ENCODE data around the gene ID3. TPM values are rescaled to one million over a fixed set of nuclear protein-coding genes. Genes with fewer than 3 reads are reported as not detected.

Gene ID3
- total RNA-seq, 1 donor from 2014 or later = 10.8 TPM

GRCh38 chr1:23530087-23530746 lies 29.1 kb downstream of the ID3 start:
- intact Hi-C loops (cut with micrococcal nuclease) = loop anchor here (2.0 to 5.0 kb wide), 2 partner anchors 25 to 212 kb away; partner anchors contain the start of gene ELOA

- intact Hi-C loops (cut with micrococcal nuclease) = loop anchor here (2.0 to 10.0 kb wide), 4 partner anchors 25 to 213 kb away; partner anchors contain the start of genes ELOA and TCEA3
Measured at GRCh38 chr1:23529146-23530086, 29.9 kb downstream of the ID3 start.

GRCh38 chr1:23528250-23528978 lies 30.9 kb downstream of the ID3 start:
- intact Hi-C loops (cut with micrococcal nuclease) = loop anchor here (1.0 to 10.0 kb wide), 5 partner anchors 31 to 186 kb away; partner anchors contain the start of genes ASAP3 and TCEA3

GRCh38 chr1:23527900-23528249 lies 31.4 kb downstream of the ID3 start:
- intact Hi-C loops (cut with micrococcal nuclease) = loop anchor here (1.0 to 10.0 kb wide), 5 partner anchors 31 to 185 kb away; partner anchors contain the start of genes ASAP3 and TCEA3

GRCh38 chr1:23527366-23527765 lies 31.9 kb downstream of the ID3 start:
- intact Hi-C loops (cut with micrococcal nuclease) = loop anchor here (10.0 kb wide), 1 partner anchor 103 kb away; the partner anchor contains the start of gene TCEA3

- intact Hi-C loops (cut with micrococcal nuclease) = loop anchor here (10.0 kb wide), 1 partner anchor 102 kb away; the partner anchor contains the start of gene TCEA3
Measured at GRCh38 chr1:23526329-23527041, 32.8 kb downstream of the ID3 start.

GRCh38 chr1:23525558-23526250 lies 33.6 kb downstream of the ID3 start:
- intact Hi-C loops (cut with micrococcal nuclease) = loop anchor here (2.0 to 10.0 kb wide), 2 partner anchors 13 to 101 kb away; partner anchors contain the start of gene TCEA3

GRCh38 chr1:23524716-23525401 lies 34.4 kb downstream of the ID3 start:
- intact Hi-C loops (cut with micrococcal nuclease) = loop anchor here (2.0 to 10.0 kb wide), 2 partner anchors 14 to 100 kb away; partner anchors contain the start of gene TCEA3

GRCh38 chr1:23524163-23524562 lies 35.1 kb downstream of the ID3 start:
- intact Hi-C loops (cut with micrococcal nuclease) = loop anchor here (2.0 to 10.0 kb wide), 2 partner anchors 15 to 99 kb away; partner anchors contain the start of gene TCEA3

- intact Hi-C loops (cut with micrococcal nuclease) = loop anchor here (1.0 to 10.0 kb wide), 2 partner anchors 9 to 98 kb away; partner anchors contain the start of genes E2F2 and TCEA3
Measured at GRCh38 chr1:23522244-23522982, 36.9 kb downstream of the ID3 start.

GRCh38 chr1:23521588-23521987 lies 37.7 kb downstream of the ID3 start:
- intact Hi-C loops (cut with micrococcal nuclease) = loop anchor here (10.0 kb wide), 1 partner anchor 97 kb away; the partner anchor contains the start of gene TCEA3

- intact Hi-C loops (cut with micrococcal nuclease) = no loop called here
Measured at GRCh38 chr1:23517581-23517980, 41.7 kb downstream of the ID3 start.

GRCh38 chr1:23515905-23516304 lies 43.4 kb downstream of the ID3 start:
- intact Hi-C loops (cut with micrococcal nuclease) = no loop called here

- intact Hi-C loops (cut with micrococcal nuclease) = no loop called here
Measured at GRCh38 chr1:23514111-23514679, 45.1 kb downstream of the ID3 start.

GRCh38 chr1:23509896-23510295 lies 49.4 kb downstream of the ID3 start:
- intact Hi-C loops (cut with micrococcal nuclease) = no loop called here
